HCT116 (cell line): ENCODE data around the gene HRH4.

Experiments used
- CTCF ChIP-seq, 3 experiments: fragments of 200-600 bp in 1 of 3; sonication (generic) in 1 of 3; IDR thresholded peaks in 2 of 3; conservative IDR thresholded peaks in 1 of 3; 2 replicates each; pipeline ENCODE4 v1.5.1; 2012 to 2017; ENCODE audit warnings: low read depth in 2 of 3, low read length in 2 of 3, antibody characterized with exemption in 1 of 3, borderline replicate concordance in 1 of 3, control low read depth in 1 of 3, mild to moderate bottlenecking in 1 of 3, mixed read lengths in 1 of 3, mixed run types in 1 of 3, moderate library complexity in 1 of 3; ENCODE audit not compliant: insufficient read depth in 1 of 3
- JUND ChIP-seq: IDR thresholded peaks from 2 replicates; pipeline ENCODE4 v1.6.1; 2012
- POLR2AphosphoS5 ChIP-seq: IDR thresholded peaks from 2 replicates; pipeline ENCODE4 v1.6.1; 2011; ENCODE audit warnings: mild to moderate bottlenecking, low read depth, low read length, moderate library complexity
- ZNF274 ChIP-seq: fragments of 200-500 bp; sonication (Bioruptor generic); IDR thresholded peaks from 2 replicates; pipeline ENCODE4 v1.6.1; 2014; ENCODE audit warnings: mild to moderate bottlenecking, low read depth, low read length, inconsistent platforms

DNA sequence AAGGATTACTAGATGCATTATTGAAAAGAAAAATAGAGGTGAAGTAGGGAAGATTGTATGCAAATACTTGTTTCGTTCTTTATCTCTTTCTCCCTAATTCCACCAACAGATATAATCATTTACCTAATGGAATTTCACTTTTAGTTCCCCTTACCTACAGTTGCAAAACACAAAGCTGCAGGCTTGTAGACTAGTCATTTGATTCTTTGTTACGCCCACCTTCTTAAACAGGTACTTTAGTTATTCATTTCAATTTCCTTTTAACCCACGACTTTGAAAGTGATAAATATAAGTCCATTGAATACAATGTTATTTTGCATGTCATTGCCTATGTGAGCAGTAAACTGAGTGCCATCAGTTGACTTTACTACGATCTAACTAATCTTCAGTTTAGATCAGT lies 3.9 kb upstream of the HRH4 start:
- TF ChIP-seq JUND: no peak
- TF ChIP-seq ZNF274: no peak
- no peak for TF ChIP-seq CTCF (IDR thresholded peaks at IDR 0.05 in 2 of 3, conservative IDR thresholded peaks at IDR 0.05 in 1 of 3; ENCODE audit: borderline replicate concordance in 1 of 3, insufficient read depth in 1 of 3, low read depth in 2 of 3, low read length in 2 of 3)
- TF ChIP-seq POLR2AphosphoS5: no peak
